Measurements from ENCODE around the gene DCP2.
A peak's percentile ranks its signal among the peaks of the same experiment; 100 is the strongest.
"Not testable (repeated sequence)": the region's sequence is repeated elsewhere in the genome, so short reads cannot be mapped to it uniquely, and the experiment has no call there.

Gene DCP2

DNA sequence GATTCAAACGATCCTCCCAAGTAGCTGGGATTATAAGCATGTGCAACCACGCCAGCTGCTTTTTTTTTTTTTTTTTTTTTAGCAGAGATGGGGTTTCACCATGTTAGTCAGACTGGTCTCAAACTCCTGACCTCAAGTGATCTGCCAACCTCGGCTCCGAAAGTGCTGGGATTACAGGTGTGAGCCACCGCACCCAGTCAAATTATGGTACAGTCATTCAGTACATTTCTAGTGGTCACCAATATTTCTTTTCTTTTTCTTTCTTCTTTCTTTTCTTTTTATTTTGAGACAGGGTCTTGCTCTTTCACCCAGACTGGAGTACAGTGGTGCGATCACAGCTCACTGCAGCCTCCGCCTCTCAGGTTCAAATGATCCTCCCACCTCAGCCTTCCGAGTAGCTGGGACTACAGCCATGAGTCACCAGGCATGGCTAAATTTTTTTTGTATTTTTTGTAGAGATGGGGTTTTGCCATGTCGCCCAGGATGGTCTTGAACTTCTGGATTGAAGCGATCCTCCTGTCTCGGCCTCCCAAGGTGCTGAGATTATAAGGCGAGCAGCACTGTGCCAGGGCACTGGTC lies 25.4 kb upstream of the DCP2 start:
- Histone ChIP-seq H3K36me3 (replicated peaks) (no peaks in the 10 kb centered on the region), H3K27me3 (replicated peaks) (no peaks in the 10 kb centered on the region), H3K4me3 (ENCODE audit: low read depth, low read length) (no peak overlapping the region), H3K27ac (no peak overlapping the region)
- in situ Hi-C loops (cut with HindIII; ENCODE audit: low pct_ligation_motif_present, low sequenced_read_pairs), result no loop called here
- TF ChIP-seq CTCF (IDR thresholded peaks at IDR 0.05; ENCODE audit: low read depth, low read length, missing control alignments), result no peak
- no peak for DNase-seq

DNA sequence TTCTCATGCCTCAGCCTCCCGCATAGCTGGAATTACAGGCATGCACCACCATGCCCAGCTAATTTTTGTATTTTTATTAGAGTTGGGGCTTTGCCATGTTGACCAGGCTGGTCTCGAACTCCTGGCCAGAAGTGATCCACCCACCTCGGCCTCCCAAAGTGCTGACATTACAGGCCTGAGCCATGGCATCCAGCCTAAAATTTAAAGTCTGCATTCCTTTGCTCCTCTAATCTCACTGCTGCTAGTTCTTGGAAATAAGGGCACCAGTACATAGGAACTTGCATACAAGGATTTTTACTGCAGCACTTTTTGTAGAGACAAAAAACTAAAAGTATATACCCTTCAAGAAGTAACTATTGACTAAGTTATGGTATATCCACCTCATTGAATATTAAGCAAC lies 20.0 kb upstream of the DCP2 start:
- in situ Hi-C loops (cut with HindIII; ENCODE audit: low pct_ligation_motif_present, low sequenced_read_pairs), result no loop called here
- Histone ChIP-seq H3K27ac (no peak overlapping the region), H3K27me3 (replicated peaks) (no peaks in the 10 kb centered on the region), H3K36me3 (replicated peaks) (no peaks in the 10 kb centered on the region), H3K4me3 (ENCODE audit: low read depth, low read length) (no peak overlapping the region)
- no peak for TF ChIP-seq CTCF (IDR thresholded peaks at IDR 0.05; ENCODE audit: low read depth, low read length, missing control alignments)
- no peak for DNase-seq

DNA sequence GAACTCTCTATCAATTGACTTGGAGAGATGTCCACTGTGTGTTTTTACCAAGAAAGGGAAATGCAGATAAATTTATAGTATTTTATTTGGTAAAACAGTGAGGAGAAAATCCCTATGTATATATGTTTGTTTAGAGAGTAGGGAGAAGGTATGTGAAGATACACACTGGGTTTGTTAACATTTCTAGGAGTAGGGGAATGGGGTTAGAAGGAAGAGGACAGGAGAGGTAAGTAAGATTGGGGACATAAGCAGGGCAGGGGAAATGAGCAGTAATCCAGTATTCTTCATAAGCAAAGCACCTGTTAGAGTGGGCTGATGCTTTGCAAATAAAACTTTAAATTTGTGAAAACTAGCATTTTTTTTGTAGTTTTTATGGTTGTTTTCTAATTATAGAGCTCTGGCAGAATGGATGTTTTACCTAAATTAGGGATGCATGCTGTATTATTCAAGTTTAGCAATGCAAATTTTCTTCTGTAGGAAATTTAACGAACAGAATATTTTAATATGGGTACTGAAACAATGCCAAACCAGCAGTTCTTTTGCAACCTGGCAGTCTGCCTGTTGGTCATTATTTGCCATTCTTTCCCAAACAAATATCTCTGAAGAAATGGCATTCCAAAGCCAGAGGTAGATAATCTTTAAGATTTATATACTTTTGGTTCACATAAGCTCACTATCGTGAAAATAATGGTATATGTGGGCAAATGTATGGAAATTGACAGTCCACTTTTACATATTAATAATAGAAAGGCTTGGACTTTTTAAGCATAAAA lies 19.4 kb upstream of the DCP2 start:
- DNase-seq, result no peak
- in situ Hi-C loops (cut with HindIII; ENCODE audit: low pct_ligation_motif_present, low sequenced_read_pairs), result no loop called here
- Histone ChIP-seq H3K36me3 (replicated peaks) (no peaks in the 10 kb centered on the region), H3K27ac (no peak overlapping the region), H3K4me3 (ENCODE audit: low read depth, low read length) (no peak overlapping the region), H3K27me3 (replicated peaks) (no peaks in the 10 kb centered on the region)
- no peak for TF ChIP-seq CTCF (IDR thresholded peaks at IDR 0.05; ENCODE audit: low read depth, low read length, missing control alignments)

- peak overlapping the region; percentile 32 for H3K27ac ChIP-seq
- H3K4me3 ChIP-seq (ENCODE audit: low read depth, low read length), result no peak overlapping the region
- in situ Hi-C loops (cut with HindIII; ENCODE audit: low pct_ligation_motif_present, low sequenced_read_pairs), result no loop called here
- H3K27me3 ChIP-seq (replicated peaks), result no peaks in the 10 kb centered on the region
- peak; percentile 97 for DNase-seq
- H3K36me3 ChIP-seq (replicated peaks), result no peaks in the 10 kb centered on the region
- TF ChIP-seq CTCF (IDR thresholded peaks at IDR 0.05; ENCODE audit: low read depth, low read length, missing control alignments), result no peak
Observed at GRCh38 chr5:112958093-112959088, 18.2 kb upstream of the DCP2 start.

DNA sequence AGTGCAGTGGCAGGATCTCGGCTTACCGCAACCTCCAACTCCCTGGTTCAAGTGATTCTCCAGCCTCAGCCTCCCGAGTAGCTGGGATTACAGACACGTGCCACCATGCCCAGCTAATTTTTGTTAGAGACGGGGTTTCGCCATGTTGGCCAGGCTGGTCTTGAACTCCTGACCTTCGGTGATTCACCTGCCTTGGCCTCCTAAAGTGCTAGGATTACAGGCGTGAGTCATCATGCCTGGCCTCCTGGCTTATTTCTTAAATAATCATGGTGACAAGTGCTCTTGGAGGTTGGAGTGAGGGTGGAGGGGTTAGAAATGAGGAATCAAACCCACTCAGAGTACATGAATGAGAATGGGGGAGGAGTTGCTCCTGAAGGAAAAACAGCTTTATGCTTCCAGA lies 16.7 kb upstream of the DCP2 start:
- DNase-seq, result peak; percentile 80
- H3K27ac ChIP-seq, result peak overlapping the region; percentile 32
- H3K27me3 ChIP-seq (replicated peaks); in situ Hi-C loops (cut with HindIII; ENCODE audit: low pct_ligation_motif_present, low sequenced_read_pairs); H3K36me3 ChIP-seq (replicated peaks); H3K4me3 ChIP-seq (ENCODE audit: low read depth, low read length): not testable (repeated sequence)

- Histone ChIP-seq H3K36me3 (replicated peaks) (no peaks in the 10 kb centered on the region), H3K27me3 (replicated peaks) (no peaks in the 10 kb centered on the region), H3K27ac (no peak overlapping the region), H3K4me3 (ENCODE audit: low read depth, low read length) (no peak overlapping the region)
- no peak for TF ChIP-seq CTCF (IDR thresholded peaks at IDR 0.05; ENCODE audit: low read depth, low read length, missing control alignments)
- DNase-seq, result no peak
- in situ Hi-C loops (cut with HindIII; ENCODE audit: low pct_ligation_motif_present, low sequenced_read_pairs), result no loop called here
Observed at GRCh38 chr5:112960315-112960714, 16.3 kb upstream of the DCP2 start.
